ENCODE data around the gene ZNF219. TPM values are rescaled to one million over a fixed set of nuclear protein-coding genes. Genes with fewer than 3 reads are reported as not detected.
A peak's percentile ranks its signal among the peaks of the same experiment; 100 is the strongest.

The ZNF219 gene
- total and polyA plus RNA-seq, 2 of the 13 experiments (the other 11 are each of a cell fraction or from before 2014, with no cell fraction given), result 34.5 to 36.6 TPM

DNA sequence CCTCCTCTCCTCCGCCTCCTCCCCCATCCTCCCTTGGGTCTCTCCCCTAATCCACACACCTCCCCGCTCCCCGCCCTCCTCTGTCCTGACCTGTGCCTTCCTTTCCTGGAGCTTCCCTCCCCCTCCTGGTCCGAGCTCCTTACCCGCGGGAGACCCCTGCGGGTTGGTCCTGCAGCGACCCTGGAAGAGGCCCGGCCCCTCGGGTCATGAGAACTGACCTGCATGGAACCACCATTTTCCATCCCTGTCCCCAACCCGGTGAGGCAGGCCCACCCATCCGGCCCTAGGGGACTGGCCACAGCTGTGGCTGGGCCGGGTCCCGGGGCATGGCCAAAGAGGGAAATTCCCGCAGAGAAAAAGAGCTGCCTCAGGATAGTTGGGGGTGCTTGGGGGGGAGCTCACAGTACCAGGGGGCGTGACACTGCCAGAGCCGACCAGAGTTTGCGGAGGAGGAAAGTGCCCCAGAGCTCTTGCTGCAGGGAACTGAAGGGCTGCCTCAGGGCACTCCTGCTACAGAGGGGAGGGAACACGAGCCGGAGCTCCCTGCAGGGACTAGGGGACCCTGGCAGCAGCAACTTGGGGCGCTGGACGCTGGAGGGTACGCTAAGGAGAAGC, 27.7 kb downstream of the ZNF219 start (continued):
- TF ChIP-seq RELA (CRISPR knock-in tag; IDR thresholded peaks at IDR 0.05) (0 out of 2 replicates have a peak, but pooled peaks have one; percentile 38), RXRA (CRISPR knock-in tag; IDR thresholded peaks at IDR 0.05) (peak; percentile 68), MXD4 (CRISPR knock-in tag; IDR thresholded peaks at IDR 0.05) (no peak), ZNF274 (CRISPR knock-in tag; IDR thresholded peaks at IDR 0.05) (peak; percentile 58), ZNF792 (CRISPR knock-in tag; IDR thresholded peaks at IDR 0.05) (no peak), ZNF747 (CRISPR knock-in tag; IDR thresholded peaks at IDR 0.05; ENCODE audit: borderline replicate concordance) (0 out of 2 replicates have a peak, but pooled peaks have one; percentile 17), NFE2L2 (IDR thresholded peaks at IDR 0.05; ENCODE audit: low read length) (0 out of 2 replicates have a peak, but pooled peaks have one; percentile 4), KMT2B (CRISPR knock-in tag; IDR thresholded peaks at IDR 0.05) (peak; percentile 23), RBFOX2 (IDR thresholded peaks at IDR 0.05; ENCODE audit: low read depth, low read length) (0 out of 2 replicates have a peak, but pooled peaks have one; percentile 34), ZNF549 (CRISPR knock-in tag; IDR thresholded peaks at IDR 0.05) (0 out of 2 replicates have a peak, but pooled peaks have one; percentile 53), ZNF430 (CRISPR knock-in tag; IDR thresholded peaks at IDR 0.05) (peak; percentile 90; the same call in 1 of the 2 replicates), ZC3H13 (CRISPR knock-in tag; IDR thresholded peaks at IDR 0.05) (peak; percentile 14; the same call in 1 of the 2 replicates), ELF1 (CRISPR knock-in tag; IDR thresholded peaks at IDR 0.05) (no peak), MBD4 (IDR thresholded peaks at IDR 0.05; ENCODE audit: borderline replicate concordance, low read length) (no peak), XRCC5 (optimal IDR thresholded peaks at IDR 0.05; ENCODE audit: low read length) (no peak), ZMAT3 (CRISPR knock-in tag; conservative IDR thresholded peaks at IDR 0.05) (peak; percentile 78; the same call in 1 of the 2 replicates), FOXO1 (CRISPR knock-in tag; IDR thresholded peaks at IDR 0.05) (no peak), BORCS8-MEF2B (CRISPR knock-in tag; IDR thresholded peaks at IDR 0.05) (peak; percentile 50; the same call in 1 of the 2 replicates), TBP (CRISPR knock-in tag; IDR thresholded peaks at IDR 0.05) (0 out of 2 replicates have a peak, but pooled peaks have one; percentile 33), ZNF296 (CRISPR knock-in tag; conservative IDR thresholded peaks at IDR 0.05) (peak; percentile 31; the same call in 1 of the 2 replicates), POLR2G (IDR thresholded peaks at IDR 0.05; ENCODE audit: low read depth, low read length) (peak; percentile 48; the same call in 1 of the 2 replicates), ZFP36L1 (CRISPR knock-in tag; IDR thresholded peaks at IDR 0.05) (no peak), ZNF337 (CRISPR knock-in tag; IDR thresholded peaks at IDR 0.05; ENCODE audit: borderline replicate concordance, low read depth) (no peak; the same call in 1 of the 2 replicates), HOXA5 (CRISPR knock-in tag; IDR thresholded peaks at IDR 0.05) (peak; percentile 13; the same call in 1 of the 2 replicates), HOXD1 (CRISPR knock-in tag; IDR thresholded peaks at IDR 0.05) (0 out of 2 replicates have a peak, but pooled peaks have one; percentile 32), PCBP1 (IDR thresholded peaks at IDR 0.05; ENCODE audit: borderline replicate concordance, low read depth, low read length) (no peak; the same call in 1 of the 2 replicates), ZNF558 (CRISPR knock-in tag; IDR thresholded peaks at IDR 0.05; ENCODE audit: borderline replicate concordance) (no peak)
- TF ChIP-seq, protein P1, sequence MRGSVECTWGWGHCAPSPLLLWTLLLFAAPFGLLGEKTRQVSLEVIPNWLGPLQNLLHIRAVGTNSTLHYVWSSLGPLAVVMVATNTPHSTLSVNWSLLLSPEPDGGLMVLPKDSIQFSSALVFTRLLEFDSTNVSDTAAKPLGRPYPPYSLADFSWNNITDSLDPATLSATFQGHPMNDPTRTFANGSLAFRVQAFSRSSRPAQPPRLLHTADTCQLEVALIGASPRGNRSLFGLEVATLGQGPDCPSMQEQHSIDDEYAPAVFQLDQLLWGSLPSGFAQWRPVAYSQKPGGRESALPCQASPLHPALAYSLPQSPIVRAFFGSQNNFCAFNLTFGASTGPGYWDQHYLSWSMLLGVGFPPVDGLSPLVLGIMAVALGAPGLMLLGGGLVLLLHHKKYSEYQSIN (CRISPR knock-in tag; IDR thresholded peaks at IDR 0.05; ENCODE audit: borderline replicate concordance), result no peak
- TF ChIP-seq, protein P2, sequence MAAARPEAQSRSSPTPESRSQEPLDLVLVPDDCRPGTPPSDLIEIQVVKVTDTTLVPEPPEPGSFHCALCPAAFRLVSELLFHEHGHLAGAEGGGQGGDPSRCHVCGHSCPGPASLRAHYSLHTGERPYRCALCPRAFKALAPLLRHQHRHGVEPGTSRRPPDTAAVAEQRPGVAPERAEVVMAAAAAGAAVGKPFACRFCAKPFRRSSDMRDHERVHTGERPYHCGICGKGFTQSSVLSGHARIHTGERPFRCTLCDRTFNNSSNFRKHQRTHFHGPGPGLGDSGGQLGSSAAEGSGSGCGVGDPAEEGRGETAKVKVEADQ (CRISPR knock-in tag; IDR thresholded peaks at IDR 0.05; ENCODE audit: borderline replicate concordance), result 0 out of 2 replicates have a peak, but pooled peaks have one; percentile 33
- TF ChIP-seq, protein P3, sequence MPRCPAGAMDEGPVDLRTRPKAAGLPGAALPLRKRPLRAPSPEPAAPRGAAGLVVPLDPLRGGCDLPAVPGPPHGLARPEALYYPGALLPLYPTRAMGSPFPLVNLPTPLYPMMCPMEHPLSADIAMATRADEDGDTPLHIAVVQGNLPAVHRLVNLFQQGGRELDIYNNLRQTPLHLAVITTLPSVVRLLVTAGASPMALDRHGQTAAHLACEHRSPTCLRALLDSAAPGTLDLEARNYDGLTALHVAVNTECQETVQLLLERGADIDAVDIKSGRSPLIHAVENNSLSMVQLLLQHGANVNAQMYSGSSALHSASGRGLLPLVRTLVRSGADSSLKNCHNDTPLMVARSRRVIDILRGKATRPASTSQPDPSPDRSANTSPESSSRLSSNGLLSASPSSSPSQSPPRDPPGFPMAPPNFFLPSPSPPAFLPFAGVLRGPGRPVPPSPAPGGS (CRISPR knock-in tag; IDR thresholded peaks at IDR 0.05), result no peak

All from HepG2 (cell line).